NCI-H69 (cell line): ENCODE results near the gene TENT4A.

Experiments
- DNase-seq: peaks from one replicate; lab custom pipeline; 2025; lab: John Stamatoyannopoulos, UW

The TENT4A gene

GRCh38 chr5:6804766-6805501 lies 91.7 kb downstream of the TENT4A start:
- DNase-seq: no peak

GRCh38 chr5:6805841-6806240 lies 92.6 kb downstream of the TENT4A start:
- no peak for DNase-seq
